ENCODE measurements around the gene HSD17B2. TPM values are rescaled to one million over a fixed set of nuclear protein-coding genes. Genes with fewer than 3 reads are reported as not detected.

HSD17B2 gene
- polyA plus RNA-seq, 3 donors, result not detected

DNA sequence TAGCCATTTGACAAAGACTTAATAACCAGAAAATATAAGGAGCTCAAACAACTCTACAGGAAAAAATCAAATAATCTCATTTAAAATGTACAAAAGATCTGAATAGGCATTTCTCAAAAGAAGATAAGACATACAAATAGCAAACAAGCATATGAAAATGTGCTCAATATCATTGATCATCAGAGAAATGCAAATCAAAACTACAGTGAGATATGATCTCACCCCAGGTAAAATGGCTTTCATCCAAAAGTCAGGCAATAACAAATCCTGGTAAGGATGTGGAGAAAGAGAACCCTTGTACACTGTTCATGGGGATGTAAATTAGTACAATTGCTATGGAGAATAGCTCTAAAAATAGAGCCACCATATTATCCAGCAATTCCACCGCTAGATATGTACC lies 43.1 kb downstream of the HSD17B2 start:
- DNase-seq, result no peak
- Histone ChIP-seq H4K20me1 (ENCODE audit: insufficient read depth, low read length) (no peaks in the 10 kb centered on the region), H3K36me3 (replicated peaks in 1 of 2; ENCODE audit: control insufficient read depth in 1 of 2, insufficient read depth in 2 of 2, low read length in 2 of 2) (no peaks in the 10 kb centered on the region), H3K4me1 (ENCODE audit: control insufficient read depth in 1 of 2, insufficient read depth in 2 of 2, low read length in 2 of 2) (no peaks in the 10 kb centered on the region), H2AFZ (ENCODE audit: insufficient read depth, low read depth, low read length, poor library complexity, severe bottlenecking) (no peak overlapping the region), H3K27ac (ENCODE audit: low read depth in 1 of 2, low read length in 2 of 2) (no peak overlapping the region), H3K4me2 (replicated peaks; ENCODE audit: extremely low read depth, low read length, poor library complexity, severe bottlenecking) (no peak overlapping the region), H3K4me3 (replicated peaks in 1 of 3; ENCODE audit: low read depth in 2 of 3, low read length in 3 of 3) (no peak overlapping the region), H3K9ac (ENCODE audit: insufficient read depth, low read length, poor library complexity, severe bottlenecking) (no peak overlapping the region), H3K27me3 (ENCODE audit: control insufficient read depth in 2 of 2, insufficient read depth in 2 of 2, low read length in 2 of 2) (no peaks in the 10 kb centered on the region), H3K9me3 (replicated peaks in 1 of 2; ENCODE audit: control insufficient read depth in 1 of 2, insufficient read depth in 1 of 2, low read length in 2 of 2) (no peaks in the 10 kb centered on the region), H3K79me2 (ENCODE audit: insufficient read depth, low read length) (no peaks in the 10 kb centered on the region)
- intact Hi-C loops (cut with micrococcal nuclease), result no loop called here
- no CpG with 5 or more reads among the region's 1 CpG for WGBS (ENCODE audit: insufficient coverage)
- TF ChIP-seq, protein P1, sequence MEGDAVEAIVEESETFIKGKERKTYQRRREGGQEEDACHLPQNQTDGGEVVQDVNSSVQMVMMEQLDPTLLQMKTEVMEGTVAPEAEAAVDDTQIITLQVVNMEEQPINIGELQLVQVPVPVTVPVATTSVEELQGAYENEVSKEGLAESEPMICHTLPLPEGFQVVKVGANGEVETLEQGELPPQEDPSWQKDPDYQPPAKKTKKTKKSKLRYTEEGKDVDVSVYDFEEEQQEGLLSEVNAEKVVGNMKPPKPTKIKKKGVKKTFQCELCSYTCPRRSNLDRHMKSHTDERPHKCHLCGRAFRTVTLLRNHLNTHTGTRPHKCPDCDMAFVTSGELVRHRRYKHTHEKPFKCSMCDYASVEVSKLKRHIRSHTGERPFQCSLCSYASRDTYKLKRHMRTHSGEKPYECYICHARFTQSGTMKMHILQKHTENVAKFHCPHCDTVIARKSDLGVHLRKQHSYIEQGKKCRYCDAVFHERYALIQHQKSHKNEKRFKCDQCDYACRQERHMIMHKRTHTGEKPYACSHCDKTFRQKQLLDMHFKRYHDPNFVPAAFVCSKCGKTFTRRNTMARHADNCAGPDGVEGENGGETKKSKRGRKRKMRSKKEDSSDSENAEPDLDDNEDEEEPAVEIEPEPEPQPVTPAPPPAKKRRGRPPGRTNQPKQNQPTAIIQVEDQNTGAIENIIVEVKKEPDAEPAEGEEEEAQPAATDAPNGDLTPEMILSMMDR (IDR thresholded peaks at IDR 0.05), result no peak
- no peak overlapping the region for H3K4me3 Mint-ChIP-seq
- H3K4me1 Mint-ChIP-seq, result no peaks in the 10 kb centered on the region
- peaks cover 5 to 14% (median 12%) of the 10 kb centered on the region in 3 donors for H3K27me3 Mint-ChIP-seq (ENCODE audit: low read depth in 3 of 3)
- no peak overlapping the region for H3K27ac Mint-ChIP-seq
- H3K36me3 Mint-ChIP-seq, result no peaks in the 10 kb centered on the region
- H3K9me3 Mint-ChIP-seq, result peaks cover 0 to 13% (median 2%) of the 10 kb centered on the region in 7 donors

DNA sequence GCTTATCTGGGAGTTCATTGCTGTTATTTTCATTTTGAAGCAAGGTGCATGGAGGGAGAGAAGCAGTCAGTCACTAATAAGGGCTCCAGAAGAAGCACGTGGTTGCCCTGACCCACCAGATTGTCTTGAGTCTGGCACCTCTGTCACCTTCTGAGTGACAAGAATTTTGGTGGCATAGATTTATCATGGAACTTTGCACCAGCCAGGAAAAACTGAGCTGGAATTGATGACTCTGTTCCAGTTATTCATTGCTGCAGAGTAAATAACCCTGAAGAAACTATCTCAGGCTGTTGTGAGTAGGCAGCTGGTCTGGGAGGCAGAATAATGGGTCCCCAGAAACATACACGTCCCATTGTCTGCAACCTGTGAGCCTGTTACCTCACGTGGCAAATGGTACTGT lies 44.8 kb downstream of the HSD17B2 start:
- H3K79me2 ChIP-seq (ENCODE audit: insufficient read depth, low read length), result no peaks in the 10 kb centered on the region
- no peaks in the 10 kb centered on the region for H3K36me3 ChIP-seq (replicated peaks in 1 of 2; ENCODE audit: control insufficient read depth in 1 of 2, insufficient read depth in 2 of 2, low read length in 2 of 2)
- intact Hi-C loops (cut with micrococcal nuclease), result no loop called here
- H3K36me3 Mint-ChIP-seq, result no peaks in the 10 kb centered on the region
- no peak overlapping the region for H3K4me2 ChIP-seq (replicated peaks; ENCODE audit: extremely low read depth, low read length, poor library complexity, severe bottlenecking)
- H3K4me1 Mint-ChIP-seq, result no peaks in the 10 kb centered on the region
- 93% methylated on average over 3 of the region's 3 CpGs for whole genome bisulfite sequencing (ENCODE audit: insufficient coverage)
- no peaks in the 10 kb centered on the region for H3K4me1 ChIP-seq (ENCODE audit: control insufficient read depth in 1 of 2, insufficient read depth in 2 of 2, low read length in 2 of 2)
- H3K27me3 Mint-ChIP-seq (ENCODE audit: low read depth in 3 of 3), result peaks cover 4 to 14% (median 6%) of the 10 kb centered on the region in 3 donors
- TF ChIP-seq, protein P1 (IDR thresholded peaks at IDR 0.05), result no peak
- H3K9me3 ChIP-seq (replicated peaks in 1 of 2; ENCODE audit: control insufficient read depth in 1 of 2, insufficient read depth in 1 of 2, low read length in 2 of 2), result no peaks in the 10 kb centered on the region
- no peak for DNase-seq
- no peak overlapping the region for H3K4me3 Mint-ChIP-seq
- no peak overlapping the region for H3K4me3 ChIP-seq (replicated peaks in 1 of 3; ENCODE audit: low read depth in 2 of 3, low read length in 3 of 3)
- no peak overlapping the region for H2AFZ ChIP-seq (ENCODE audit: insufficient read depth, low read depth, low read length, poor library complexity, severe bottlenecking)
- peaks cover 0 to 13% (median 2%) of the 10 kb centered on the region in 7 donors for H3K9me3 Mint-ChIP-seq
- no peak overlapping the region for H3K27ac Mint-ChIP-seq
- H3K27ac ChIP-seq (ENCODE audit: low read depth in 1 of 2, low read length in 2 of 2), result no peak overlapping the region
- no peaks in the 10 kb centered on the region for H3K27me3 ChIP-seq (ENCODE audit: control insufficient read depth in 2 of 2, insufficient read depth in 2 of 2, low read length in 2 of 2)
- H3K9ac ChIP-seq (ENCODE audit: insufficient read depth, low read length, poor library complexity, severe bottlenecking), result no peak overlapping the region
- no peaks in the 10 kb centered on the region for H4K20me1 ChIP-seq (ENCODE audit: insufficient read depth, low read length)
